ENCODE results near the gene LINGO1. TPM values are rescaled to one million over a fixed set of nuclear protein-coding genes. Genes with fewer than 3 reads are reported as not detected.

LINGO1 gene
- total and polyA plus RNA-seq, 2 donors (not counting 1 experiment from before 2014, with no cell fraction given), result 0.05 TPM; not detected in 1

GRCh38 chr15:77657634-77658238, 25.0 kb upstream of the LINGO1 start:
- H2AFZ ChIP-seq (ENCODE audit: low read length), result no peak overlapping the region
- H3K36me3 ChIP-seq (ENCODE audit: control insufficient read depth, insufficient read depth, low read length), result no peaks in the 10 kb centered on the region
- H3K9ac ChIP-seq (ENCODE audit: insufficient read depth, low read length), result no peak overlapping the region
- H3K27ac ChIP-seq (ENCODE audit: insufficient read depth, low read length), result no peak overlapping the region
- no peak overlapping the region for H3K4me2 ChIP-seq (ENCODE audit: extremely low read depth, insufficient read depth, low read length)
- no peaks in the 10 kb centered on the region for H3K9me3 ChIP-seq (ENCODE audit: control insufficient read depth, insufficient read depth, low read depth, low read length)
- TF ChIP-seq CTCF (conservative IDR thresholded peaks at IDR 0.05 in 1 of 2, IDR thresholded peaks at IDR 0.05 in 1 of 2; ENCODE audit: low read depth in 1 of 2, low read length in 2 of 2) (no peak), EZH2 (IDR thresholded peaks at IDR 0.05; ENCODE audit: low read length, missing control alignments) (no peak)
- H4K20me1 ChIP-seq (ENCODE audit: control insufficient read depth, extremely low read depth, insufficient read depth, low read length), result no peaks in the 10 kb centered on the region
- peaks cover 18% of the 10 kb centered on the region for H3K27me3 ChIP-seq (ENCODE audit: control insufficient read depth, insufficient read depth, low read length)
- H3K4me1 ChIP-seq (ENCODE audit: control insufficient read depth, extremely low read depth, insufficient read depth, low read length), result no peaks in the 10 kb centered on the region
- DNase-seq (ENCODE audit: low read depth in 2 of 2), result no peak
- no peaks in the 10 kb centered on the region for H3K79me2 ChIP-seq (ENCODE audit: control insufficient read depth, insufficient read depth, low read length)
- H3K4me3 ChIP-seq (replicated peaks in 1 of 4; ENCODE audit: control extremely low read depth in 1 of 4, insufficient read depth in 1 of 4, low read depth in 3 of 4, low read length in 4 of 4), result no peak overlapping the region

- no peak overlapping the region for H3K9ac ChIP-seq (ENCODE audit: insufficient read depth, low read length)
- no peak overlapping the region for H3K4me3 ChIP-seq (replicated peaks in 1 of 4; ENCODE audit: control extremely low read depth in 1 of 4, insufficient read depth in 1 of 4, low read depth in 3 of 4, low read length in 4 of 4)
- H3K9me3 ChIP-seq (ENCODE audit: control insufficient read depth, insufficient read depth, low read depth, low read length), result no peaks in the 10 kb centered on the region
- TF ChIP-seq CTCF (conservative IDR thresholded peaks at IDR 0.05 in 1 of 2, IDR thresholded peaks at IDR 0.05 in 1 of 2; ENCODE audit: low read depth in 1 of 2, low read length in 2 of 2) (no peak), EZH2 (IDR thresholded peaks at IDR 0.05; ENCODE audit: low read length, missing control alignments) (no peak)
- H4K20me1 ChIP-seq (ENCODE audit: control insufficient read depth, extremely low read depth, insufficient read depth, low read length), result no peaks in the 10 kb centered on the region
- no peak for DNase-seq (ENCODE audit: low read depth in 2 of 2)
- no peak overlapping the region for H3K4me2 ChIP-seq (ENCODE audit: extremely low read depth, insufficient read depth, low read length)
- H3K27ac ChIP-seq (ENCODE audit: insufficient read depth, low read length), result no peak overlapping the region
- H3K79me2 ChIP-seq (ENCODE audit: control insufficient read depth, insufficient read depth, low read length), result no peaks in the 10 kb centered on the region
- no peak overlapping the region for H2AFZ ChIP-seq (ENCODE audit: low read length)
- H3K4me1 ChIP-seq (ENCODE audit: control insufficient read depth, extremely low read depth, insufficient read depth, low read length), result no peaks in the 10 kb centered on the region
- H3K36me3 ChIP-seq (ENCODE audit: control insufficient read depth, insufficient read depth, low read length), result no peaks in the 10 kb centered on the region
- H3K27me3 ChIP-seq (ENCODE audit: control insufficient read depth, insufficient read depth, low read length), result peaks cover 18% of the 10 kb centered on the region
Observed at GRCh38 chr15:77656294-77656693, 23.6 kb upstream of the LINGO1 start.

GRCh38 chr15:77654975-77655374, 22.3 kb upstream of the LINGO1 start:
- TF ChIP-seq CTCF (conservative IDR thresholded peaks at IDR 0.05 in 1 of 2, IDR thresholded peaks at IDR 0.05 in 1 of 2; ENCODE audit: low read depth in 1 of 2, low read length in 2 of 2) (peak in 1 of 2 donors; percentile 26), EZH2 (IDR thresholded peaks at IDR 0.05; ENCODE audit: low read length, missing control alignments) (no peak)
- H3K27me3 ChIP-seq (ENCODE audit: control insufficient read depth, insufficient read depth, low read length), result peaks cover 18% of the 10 kb centered on the region
- H3K27ac ChIP-seq (ENCODE audit: insufficient read depth, low read length), result no peak overlapping the region
- H2AFZ ChIP-seq (ENCODE audit: low read length), result no peak overlapping the region
- no peak overlapping the region for H3K9ac ChIP-seq (ENCODE audit: insufficient read depth, low read length)
- H3K4me1 ChIP-seq (ENCODE audit: control insufficient read depth, extremely low read depth, insufficient read depth, low read length), result no peaks in the 10 kb centered on the region
- no peak overlapping the region for H3K4me2 ChIP-seq (ENCODE audit: extremely low read depth, insufficient read depth, low read length)
- no peaks in the 10 kb centered on the region for H4K20me1 ChIP-seq (ENCODE audit: control insufficient read depth, extremely low read depth, insufficient read depth, low read length)
- no peak overlapping the region for H3K4me3 ChIP-seq (replicated peaks in 1 of 4; ENCODE audit: control extremely low read depth in 1 of 4, insufficient read depth in 1 of 4, low read depth in 3 of 4, low read length in 4 of 4)
- H3K36me3 ChIP-seq (ENCODE audit: control insufficient read depth, insufficient read depth, low read length), result no peaks in the 10 kb centered on the region
- DNase-seq (ENCODE audit: low read depth in 2 of 2), result no peak
- no peaks in the 10 kb centered on the region for H3K79me2 ChIP-seq (ENCODE audit: control insufficient read depth, insufficient read depth, low read length)
- H3K9me3 ChIP-seq (ENCODE audit: control insufficient read depth, insufficient read depth, low read depth, low read length), result no peaks in the 10 kb centered on the region

All from fibroblast of lung (primary cell).